Tibial nerve (tissue), 4 donors: ENCODE data around the gene KSR2. TPM values are rescaled to one million over a fixed set of nuclear protein-coding genes. Genes with fewer than 3 reads are reported as not detected.

Source experiments
- DNase-seq, 2 donors: peaks; one replicate each; pipeline ENCODE4 v3.0.0-alpha.2; 2019; ENCODE audit warnings: low spot score in 2 of 2
- H3K27ac ChIP-seq, 4 donors: fragments of 200-600 bp; sonication (generic) in 3 of 4; one replicate each; pipeline ENCODE4 v1.5.1; 2017 to 2019; ENCODE audit warnings: mild to moderate bottlenecking in 1 of 4
- H3K27me3 ChIP-seq, 2 donors: fragments of 200-600 bp; sonication (generic) in 1 of 2; one replicate each; pipeline versions ENCODE4 v1.5.1 to v1.6.0; 2017 to 2019
- H3K36me3 ChIP-seq, 3 donors: fragments of 200-600 bp; sonication (generic); one replicate each; pipeline ENCODE4 v1.5.1; 2018 to 2019
- H3K4me1 ChIP-seq, 4 donors: fragments of 200-600 bp; sonication (generic) in 3 of 4; one replicate each; pipeline ENCODE4 v1.5.1; 2017 to 2019
- H3K4me3 ChIP-seq, 4 donors: fragments of 200-600 bp; sonication (generic) in 3 of 4; one replicate each; pipeline ENCODE4 v1.5.1; 2017 to 2019; ENCODE audit warnings: mild to moderate bottlenecking in 1 of 4, moderate library complexity in 1 of 4
- H3K9me3 ChIP-seq, 4 donors: fragments of 200-600 bp; sonication (generic) in 3 of 4; one replicate each; pipeline ENCODE4 v1.5.1; 2017 to 2019
- CTCF ChIP-seq, 5 experiments: fragments of 200-600 bp in 3 of 5; fragments of 450-650 bp in 2 of 5; sonication (generic) in 3 of 5; IDR thresholded peaks; one replicate each; pipeline ENCODE4 v1.5.1; 2016 to 2019; ENCODE audit warnings: antibody characterized with exemption in 5 of 5, mild to moderate bottlenecking in 3 of 5, moderate library complexity in 2 of 5
- EP300 ChIP-seq, 2 donors: sonication (generic); formaldehyde crosslinking; IDR thresholded peaks; one replicate each; pipeline ENCODE4 v1.6.1; 2017; ENCODE audit warnings: antibody characterized with exemption in 2 of 2, mild to moderate bottlenecking in 1 of 2
- POLR2A ChIP-seq, 2 donors: fragments of 450-650 bp; IDR thresholded peaks; one replicate each; pipeline ENCODE4 v1.6.1; 2017; ENCODE audit warnings: antibody characterized with exemption in 2 of 2, mild to moderate bottlenecking in 2 of 2, moderate library complexity in 2 of 2
- WGBS, 2 donors: methylation state at CpG; one replicate each; pipeline ENCODE4 v1.1.5; 2018; 5-methylcytosine and 5-hydroxymethylcytosine counted together
- total RNA-seq, 4 donors: library from RNA; depleted of rRNA; stranded (reverse); fragments of >200 nt; gene quantifications; one replicate each; pipeline ENCODE4 v1.1.0, GENCODE V29; 2016

The KSR2 gene
- total RNA-seq, 4 donors from 2014 or later = under 0.01 TPM; not detected in 3

GRCh38 chr12:117606945-117607344 is 361.8 kb downstream of the KSR2 start:
- WGBS, 2 donors = 47 to 57% methylated on average over 5 of the region's 5 CpGs

GRCh38 chr12:117606024-117606423 is 362.8 kb downstream of the KSR2 start:
- Histone ChIP-seq H3K36me3 (no peaks in the 10 kb centered on the region), H3K4me1 (peaks cover 0 to 4% (median 0%) of the 10 kb centered on the region in 4 donors), H3K27me3 (no peaks in the 10 kb centered on the region), H3K9me3 (no peaks in the 10 kb centered on the region), H3K4me3 (no peak overlapping the region), H3K27ac (no peak overlapping the region)
- DNase-seq = no peak
- TF ChIP-seq POLR2A (IDR thresholded peaks at IDR 0.05) = no peak
- no peak for TF ChIP-seq EP300 (IDR thresholded peaks at IDR 0.05)
- no peak for TF ChIP-seq CTCF (IDR thresholded peaks at IDR 0.05)

More at GRCh38 chr12:117606945-117607344, 361.8 kb downstream of the KSR2 start:
- H3K36me3 ChIP-seq = no peaks in the 10 kb centered on the region
- no peaks in the 10 kb centered on the region for H3K27me3 ChIP-seq
- H3K9me3 ChIP-seq = no peaks in the 10 kb centered on the region
- DNase-seq = no peak
- no peak for TF ChIP-seq CTCF (IDR thresholded peaks at IDR 0.05)
- TF ChIP-seq POLR2A (IDR thresholded peaks at IDR 0.05) = no peak
- TF ChIP-seq EP300 (IDR thresholded peaks at IDR 0.05) = no peak
- no peak overlapping the region for H3K27ac ChIP-seq
- H3K4me3 ChIP-seq = no peak overlapping the region
- peaks cover 0 to 4% (median 0%) of the 10 kb centered on the region in 4 donors for H3K4me1 ChIP-seq

DNA sequence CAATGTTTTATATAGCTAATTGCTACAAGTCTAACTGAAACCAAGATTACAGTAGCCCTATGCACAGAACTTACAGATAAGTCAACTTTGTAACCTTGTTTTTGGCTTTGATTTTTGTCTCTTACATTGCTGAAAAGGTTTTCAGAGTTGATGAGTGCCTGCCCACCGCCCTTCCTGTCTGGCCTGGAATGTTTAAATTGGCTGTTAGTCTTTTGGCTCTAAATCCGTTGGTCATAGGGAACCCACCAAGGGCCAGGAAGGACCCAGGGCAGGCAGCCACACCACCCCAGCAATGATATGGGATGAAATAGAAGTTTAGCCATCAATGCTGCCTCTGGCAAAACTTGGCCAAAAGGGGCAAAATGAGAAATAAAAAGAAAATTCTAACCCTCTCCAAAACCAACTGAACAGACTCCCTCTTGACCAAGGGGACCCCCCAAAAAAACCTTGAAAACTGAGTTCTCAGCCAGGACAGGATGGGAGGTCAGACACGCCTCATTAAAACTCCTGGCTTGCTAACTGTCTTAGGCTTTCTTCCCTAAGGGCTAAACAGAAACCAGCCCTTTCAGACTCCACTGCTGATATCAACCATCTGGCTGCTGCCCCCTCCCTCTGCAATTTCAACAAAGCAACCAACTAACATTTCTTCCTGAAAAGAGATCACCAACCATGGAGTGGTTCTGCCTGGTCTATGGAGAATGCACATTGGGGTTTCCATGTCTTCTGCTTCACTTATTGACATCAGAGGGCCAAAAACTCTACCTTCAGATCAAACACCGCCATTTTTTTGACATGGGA is 365.3 kb downstream of the KSR2 start:
- TF ChIP-seq EP300 (IDR thresholded peaks at IDR 0.05) = no peak
- TF ChIP-seq POLR2A (IDR thresholded peaks at IDR 0.05) = no peak
- TF ChIP-seq CTCF (IDR thresholded peaks at IDR 0.05) = no peak

GRCh38 chr12:117599849-117600248 is 368.9 kb downstream of the KSR2 start:
- peaks cover 0 to 4% (median 0%) of the 10 kb centered on the region in 4 donors for H3K4me1 ChIP-seq
- no peaks in the 10 kb centered on the region for H3K27me3 ChIP-seq
- H3K27ac ChIP-seq = no peak overlapping the region
- TF ChIP-seq CTCF (IDR thresholded peaks at IDR 0.05) = no peak
- TF ChIP-seq EP300 (IDR thresholded peaks at IDR 0.05) = no peak
- TF ChIP-seq POLR2A (IDR thresholded peaks at IDR 0.05) = no peak
- DNase-seq = no peak
- H3K9me3 ChIP-seq = no peaks in the 10 kb centered on the region
- WGBS, 2 donors = 73 to 74% methylated on average over 5 of the region's 5 CpGs
- H3K4me3 ChIP-seq = no peak overlapping the region
- H3K36me3 ChIP-seq = no peaks in the 10 kb centered on the region

More for the DNA sequence above, 365.3 kb downstream of the KSR2 start:
- H3K36me3 ChIP-seq = no peaks in the 10 kb centered on the region
- no peaks in the 10 kb centered on the region for H3K27me3 ChIP-seq
- 40 to 48% methylated on average over 3 to 4 of the region's 4 CpGs for WGBS, 2 donors
- H3K27ac ChIP-seq = no peak overlapping the region
- H3K4me3 ChIP-seq = no peak overlapping the region
- no peaks in the 10 kb centered on the region for H3K9me3 ChIP-seq
- no peak for DNase-seq
- H3K4me1 ChIP-seq = peaks cover 0 to 4% (median 0%) of the 10 kb centered on the region in 4 donors

DNA sequence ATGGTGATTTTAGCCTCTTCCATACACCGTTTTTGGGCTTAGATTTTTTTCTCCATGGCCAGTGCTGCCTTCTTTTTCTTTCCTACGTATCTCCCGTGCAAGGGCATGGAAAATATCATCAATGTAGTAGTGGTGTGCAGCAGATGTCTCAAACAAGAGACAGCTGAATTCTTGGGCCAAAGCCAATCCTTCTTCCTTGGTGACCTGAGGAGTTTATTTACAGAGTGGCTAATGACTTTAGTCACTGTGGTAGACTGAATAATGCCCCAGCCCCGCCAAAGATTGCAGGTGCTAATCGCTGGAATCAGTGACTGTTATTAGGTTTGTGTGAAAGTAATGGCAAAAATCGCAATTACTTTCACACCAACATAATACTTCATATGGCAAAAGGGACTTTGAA is 371.8 kb downstream of the KSR2 start:
- H3K36me3 ChIP-seq = no peaks in the 10 kb centered on the region
- H3K9me3 ChIP-seq = no peaks in the 10 kb centered on the region
- H3K27me3 ChIP-seq = no peaks in the 10 kb centered on the region
- H3K27ac ChIP-seq = no peak overlapping the region
- no peak overlapping the region for H3K4me3 ChIP-seq
- no peak for DNase-seq
- no peaks in the 10 kb centered on the region for H3K4me1 ChIP-seq
- TF ChIP-seq EP300 (IDR thresholded peaks at IDR 0.05) (no peak), POLR2A (IDR thresholded peaks at IDR 0.05) (no peak), CTCF (IDR thresholded peaks at IDR 0.05) (no peak)
- 69 to 75% methylated on average over 6 of the region's 6 CpGs for WGBS, 2 donors
